ENCODE measurements around the gene ZNF830. TPM values are rescaled to one million over a fixed set of nuclear protein-coding genes. Genes with fewer than 3 reads are reported as not detected.

The ZNF830 gene
- total and polyA plus RNA-seq, 2 donors (not counting 3 experiments of a cell fraction or from before 2014, with no cell fraction given), result 3.1 to 13.9 TPM

- intact Hi-C loops (cut with micrococcal nuclease), result no loop called here
Measured at GRCh38 chr17:35003778-35004177, 42.4 kb downstream of the ZNF830 start.

More at GRCh38 chr17:35003778-35004177, 42.4 kb downstream of the ZNF830 start:
- no peak for TF ChIP-seq POLR2AphosphoS5 (IDR thresholded peaks at IDR 0.05; ENCODE audit: insufficient read depth, low read depth, low read length)
- no peak for TF ChIP-seq EZH2 (IDR thresholded peaks at IDR 0.05; ENCODE audit: borderline replicate concordance, low read depth, low read length, severe bottlenecking)
- no peak for TF ChIP-seq MAX (IDR thresholded peaks at IDR 0.05; ENCODE audit: insufficient read depth, insufficient read length)
- TF ChIP-seq MYC (IDR thresholded peaks at IDR 0.05; ENCODE audit: low read depth, low read length), result no peak
- TF ChIP-seq CTCF (IDR thresholded peaks at IDR 0.05; ENCODE audit: extremely low read depth in 1 of 2, insufficient read depth in 1 of 2, low read depth in 1 of 2, low read length in 2 of 2), result no peak
- TF ChIP-seq FOS (IDR thresholded peaks at IDR 0.05; ENCODE audit: borderline replicate concordance, insufficient read depth, low read length), result no peak
- no peak for TF ChIP-seq JUN (IDR thresholded peaks at IDR 0.05; ENCODE audit: borderline replicate concordance, insufficient read depth, insufficient read length, low read depth)
- no peak for TF ChIP-seq POLR2A (IDR thresholded peaks at IDR 0.05; ENCODE audit: low read depth, low read length)
- no peak for TF ChIP-seq GATA2 (IDR thresholded peaks at IDR 0.05; ENCODE audit: insufficient read depth, insufficient read length, low read depth, low read length)
- FAIRE-seq, result no peak
- Histone ChIP-seq H3K9me3 (replicated peaks; ENCODE audit: control insufficient read depth, insufficient read depth, low read length) (no peaks in the 10 kb centered on the region), H3K27ac (ENCODE audit: insufficient read depth, low read depth, low read length) (no peak overlapping the region), H3K36me3 (ENCODE audit: control insufficient read depth in 2 of 2, extremely low read depth in 1 of 2, insufficient read depth in 2 of 2, low read length in 2 of 2) (peaks cover 10 to 12% of the 10 kb centered on the region in 2 experiments), H3K4me1 (ENCODE audit: control insufficient read depth, extremely low read depth, insufficient read depth, low read length) (peaks cover 2% of the 10 kb centered on the region), H2AFZ (ENCODE audit: low read depth, low read length) (no peak overlapping the region), H4K20me1 (replicated peaks; ENCODE audit: control insufficient read depth, extremely low read depth, insufficient read depth, low read length) (no peaks in the 10 kb centered on the region), H3K9me1 (replicated peaks; ENCODE audit: control insufficient read depth, extremely low read depth, insufficient read depth, low read length) (no peaks in the 10 kb centered on the region), H3K79me2 (ENCODE audit: control insufficient read depth, insufficient read depth, low read length) (no peaks in the 10 kb centered on the region), H3K4me2 (ENCODE audit: insufficient read depth, low read length) (no peak overlapping the region), H3K4me3 (replicated peaks in 1 of 3; ENCODE audit: insufficient read depth in 1 of 3, low read depth in 1 of 3, low read length in 3 of 3) (no peak overlapping the region), H3K9ac (replicated peaks; ENCODE audit: extremely low read depth, insufficient read depth, low read length) (no peak overlapping the region), H3K27me3 (ENCODE audit: control insufficient read depth in 2 of 2, insufficient read depth in 2 of 2, low read length in 2 of 2) (no peaks in the 10 kb centered on the region)
- CTCF ChIA-PET, result no interaction called here
- no peak for DNase-seq (ENCODE audit: low read depth, low spot score)
- BruUV-seq (replicated peaks), result no TSS peak
- POLR2A ChIA-PET, result no interaction called here
- dilution Hi-C loops (cut with MboI; ENCODE audit: extremely low pct_ligation_motif_present, low sequenced_read_pairs), result no loop called here
